ENCODE measurements around the gene ZNF804A. TPM values are rescaled to one million over a fixed set of nuclear protein-coding genes. Genes with fewer than 3 reads are reported as not detected.

The ZNF804A gene
- total RNA-seq, 1 experiment from 2014 or later, result not detected

DNA sequence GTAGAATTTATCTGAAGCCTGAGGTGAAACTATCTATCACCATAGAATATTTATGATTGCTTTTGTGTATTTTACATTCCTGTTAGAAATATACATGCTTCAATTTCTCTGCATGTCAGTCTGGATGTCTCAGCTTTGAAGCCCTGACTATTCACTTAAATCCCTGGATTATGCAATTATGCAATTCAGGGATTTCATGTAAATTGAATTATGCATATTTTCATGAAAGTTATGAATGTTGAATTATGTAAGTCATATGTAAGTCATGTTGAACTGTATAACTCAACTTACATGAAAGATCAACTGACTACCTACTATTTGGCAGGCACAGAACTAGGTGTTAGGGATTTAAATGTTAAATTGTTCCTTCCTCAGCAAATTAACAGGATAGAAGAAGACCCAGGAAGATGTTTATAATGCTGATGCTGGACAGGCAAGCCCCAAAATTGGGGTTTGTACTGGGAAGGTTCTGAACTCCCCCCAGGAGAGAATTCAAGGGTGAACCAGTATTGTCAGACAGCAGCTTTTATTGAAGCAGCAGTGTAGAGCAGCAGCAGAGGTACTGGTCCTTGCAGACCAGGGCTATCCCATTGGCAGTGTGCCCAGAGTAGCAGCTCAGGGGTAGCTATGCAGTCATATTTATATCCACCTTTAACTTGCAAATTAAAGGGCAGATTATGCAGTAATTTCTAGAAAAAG is 236.5 kb downstream of the ZNF804A start:
- no peaks in the 10 kb centered on the region for H3K9me3 Mint-ChIP-seq (ENCODE audit: unreplicated experiment)
- BruUV-seq (replicated peaks), result no TSS peak
- ChIA-PET POLR2A (no interaction called here), CTCF (no interaction called here)
- no peaks in the 10 kb centered on the region for H3K27me3 ChIP-seq (replicated peaks; ENCODE audit: control insufficient read depth, insufficient read depth, low read length)
- H3K4me3 ChIP-seq (ENCODE audit: low read depth, low read length), result no peak overlapping the region
- intact Hi-C loops (cut with micrococcal nuclease; ENCODE audit: unreplicated experiment), result no loop called here
- no peak overlapping the region for H3K4me3 Mint-ChIP-seq (ENCODE audit: unreplicated experiment)
- H3K36me3 ChIP-seq (ENCODE audit: control insufficient read depth, insufficient read depth, low read length), result no peaks in the 10 kb centered on the region
- no peaks in the 10 kb centered on the region for H3K4me1 ChIP-seq
- no peaks in the 10 kb centered on the region for H3K4me1 Mint-ChIP-seq (ENCODE audit: low read depth, unreplicated experiment)
- H3K9me3 ChIP-seq, result no peaks in the 10 kb centered on the region
- H3K36me3 Mint-ChIP-seq (ENCODE audit: insufficient read depth, unreplicated experiment), result no peaks in the 10 kb centered on the region
- TF ChIP-seq, protein P1, sequence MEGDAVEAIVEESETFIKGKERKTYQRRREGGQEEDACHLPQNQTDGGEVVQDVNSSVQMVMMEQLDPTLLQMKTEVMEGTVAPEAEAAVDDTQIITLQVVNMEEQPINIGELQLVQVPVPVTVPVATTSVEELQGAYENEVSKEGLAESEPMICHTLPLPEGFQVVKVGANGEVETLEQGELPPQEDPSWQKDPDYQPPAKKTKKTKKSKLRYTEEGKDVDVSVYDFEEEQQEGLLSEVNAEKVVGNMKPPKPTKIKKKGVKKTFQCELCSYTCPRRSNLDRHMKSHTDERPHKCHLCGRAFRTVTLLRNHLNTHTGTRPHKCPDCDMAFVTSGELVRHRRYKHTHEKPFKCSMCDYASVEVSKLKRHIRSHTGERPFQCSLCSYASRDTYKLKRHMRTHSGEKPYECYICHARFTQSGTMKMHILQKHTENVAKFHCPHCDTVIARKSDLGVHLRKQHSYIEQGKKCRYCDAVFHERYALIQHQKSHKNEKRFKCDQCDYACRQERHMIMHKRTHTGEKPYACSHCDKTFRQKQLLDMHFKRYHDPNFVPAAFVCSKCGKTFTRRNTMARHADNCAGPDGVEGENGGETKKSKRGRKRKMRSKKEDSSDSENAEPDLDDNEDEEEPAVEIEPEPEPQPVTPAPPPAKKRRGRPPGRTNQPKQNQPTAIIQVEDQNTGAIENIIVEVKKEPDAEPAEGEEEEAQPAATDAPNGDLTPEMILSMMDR (IDR thresholded peaks at IDR 0.05; ENCODE audit: insufficient read depth in 1 of 2, low read depth in 1 of 2, low read length in 1 of 2, severe bottlenecking in 1 of 2, unreplicated experiment in 1 of 2), result no peak
- no peak for DNase-seq
- no peak overlapping the region for H3K27ac Mint-ChIP-seq (ENCODE audit: unreplicated experiment)
- H3K27me3 Mint-ChIP-seq (ENCODE audit: insufficient read depth, unreplicated experiment), result no peaks in the 10 kb centered on the region

DNA sequence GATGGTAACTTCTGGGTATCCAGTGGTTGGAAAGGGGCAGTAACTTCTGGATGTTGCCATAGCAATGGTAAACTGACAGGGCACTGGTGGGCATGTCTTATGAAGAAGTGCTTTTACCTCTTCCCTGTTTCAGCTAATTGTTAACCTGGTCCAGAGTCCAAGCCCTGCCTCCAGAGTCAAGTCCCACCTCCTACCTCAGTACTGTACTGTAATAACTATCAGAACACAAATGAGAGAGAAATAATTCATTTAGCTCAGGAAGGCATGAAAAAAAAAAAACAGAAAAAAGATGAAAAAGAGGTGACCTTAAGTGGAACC is 237.0 kb downstream of the ZNF804A start:
- Histone ChIP-seq H3K9me3 (no peaks in the 10 kb centered on the region), H3K4me3 (ENCODE audit: low read depth, low read length) (no peak overlapping the region), H3K36me3 (ENCODE audit: control insufficient read depth, insufficient read depth, low read length) (no peaks in the 10 kb centered on the region), H3K4me1 (no peaks in the 10 kb centered on the region), H3K27me3 (replicated peaks; ENCODE audit: control insufficient read depth, insufficient read depth, low read length) (no peaks in the 10 kb centered on the region)
- ChIA-PET POLR2A (no interaction called here), CTCF (no interaction called here)
- Mint-ChIP-seq H3K4me1 (ENCODE audit: low read depth, unreplicated experiment) (no peaks in the 10 kb centered on the region), H3K36me3 (ENCODE audit: insufficient read depth, unreplicated experiment) (no peaks in the 10 kb centered on the region), H3K4me3 (ENCODE audit: unreplicated experiment) (no peak overlapping the region), H3K27ac (ENCODE audit: unreplicated experiment) (no peak overlapping the region), H3K27me3 (ENCODE audit: insufficient read depth, unreplicated experiment) (no peaks in the 10 kb centered on the region), H3K9me3 (ENCODE audit: unreplicated experiment) (no peaks in the 10 kb centered on the region)
- no peak for DNase-seq
- BruUV-seq (replicated peaks), result no TSS peak
- TF ChIP-seq, protein P1 (IDR thresholded peaks at IDR 0.05; ENCODE audit: insufficient read depth in 1 of 2, low read depth in 1 of 2, low read length in 1 of 2, severe bottlenecking in 1 of 2, unreplicated experiment in 1 of 2), result no peak
- intact Hi-C loops (cut with micrococcal nuclease; ENCODE audit: unreplicated experiment), result no loop called here

- Mint-ChIP-seq H3K9me3 (ENCODE audit: unreplicated experiment) (peaks cover 15% of the 10 kb centered on the region), H3K27me3 (ENCODE audit: insufficient read depth, unreplicated experiment) (no peaks in the 10 kb centered on the region), H3K27ac (ENCODE audit: unreplicated experiment) (no peak overlapping the region), H3K4me1 (ENCODE audit: low read depth, unreplicated experiment) (no peaks in the 10 kb centered on the region), H3K36me3 (ENCODE audit: insufficient read depth, unreplicated experiment) (no peaks in the 10 kb centered on the region), H3K4me3 (ENCODE audit: unreplicated experiment) (no peak overlapping the region)
- Histone ChIP-seq H3K27me3 (replicated peaks; ENCODE audit: control insufficient read depth, insufficient read depth, low read length) (no peaks in the 10 kb centered on the region), H3K9me3 (no peaks in the 10 kb centered on the region), H3K4me1 (no peaks in the 10 kb centered on the region), H3K36me3 (ENCODE audit: control insufficient read depth, insufficient read depth, low read length) (no peaks in the 10 kb centered on the region), H3K4me3 (ENCODE audit: low read depth, low read length) (no peak overlapping the region)
- DNase-seq, result no peak
- TF ChIP-seq, protein P1 (IDR thresholded peaks at IDR 0.05; ENCODE audit: insufficient read depth in 1 of 2, low read depth in 1 of 2, low read length in 1 of 2, severe bottlenecking in 1 of 2, unreplicated experiment in 1 of 2), result no peak
- POLR2A ChIA-PET, result no interaction called here
- no TSS peak for BruUV-seq (replicated peaks)
- CTCF ChIA-PET, result no interaction called here
- intact Hi-C loops (cut with micrococcal nuclease; ENCODE audit: unreplicated experiment), result no loop called here
Measured at GRCh38 chr2:184847331-184847730, 249.0 kb downstream of the ZNF804A start.
